Activated CD4-positive, alpha-beta T cell treated with anti-CD3 and anti-CD28 coated beads, Interleukin-10, Interleukin-2, amounts not matched to agents 100 ng/mL and 50 ng/mL, durations not matched to agents 16 hours and 8 hours (primary cell): ENCODE data around the gene VSTM2A.
"Not testable (repeated sequence)": the region's sequence is repeated elsewhere in the genome, so short reads cannot be mapped to it uniquely, and the experiment has no call there.

Source experiments
- DNase-seq: peaks from one replicate; pipeline ENCODE4 v3.0.0-alpha.2; 2020

Gene VSTM2A, protein sequence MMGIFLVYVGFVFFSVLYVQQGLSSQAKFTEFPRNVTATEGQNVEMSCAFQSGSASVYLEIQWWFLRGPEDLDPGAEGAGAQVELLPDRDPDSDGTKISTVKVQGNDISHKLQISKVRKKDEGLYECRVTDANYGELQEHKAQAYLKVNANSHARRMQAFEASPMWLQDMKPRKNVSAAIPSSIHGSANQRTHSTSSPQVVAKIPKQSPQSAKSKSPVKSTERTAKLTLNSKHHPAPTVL

DNA sequence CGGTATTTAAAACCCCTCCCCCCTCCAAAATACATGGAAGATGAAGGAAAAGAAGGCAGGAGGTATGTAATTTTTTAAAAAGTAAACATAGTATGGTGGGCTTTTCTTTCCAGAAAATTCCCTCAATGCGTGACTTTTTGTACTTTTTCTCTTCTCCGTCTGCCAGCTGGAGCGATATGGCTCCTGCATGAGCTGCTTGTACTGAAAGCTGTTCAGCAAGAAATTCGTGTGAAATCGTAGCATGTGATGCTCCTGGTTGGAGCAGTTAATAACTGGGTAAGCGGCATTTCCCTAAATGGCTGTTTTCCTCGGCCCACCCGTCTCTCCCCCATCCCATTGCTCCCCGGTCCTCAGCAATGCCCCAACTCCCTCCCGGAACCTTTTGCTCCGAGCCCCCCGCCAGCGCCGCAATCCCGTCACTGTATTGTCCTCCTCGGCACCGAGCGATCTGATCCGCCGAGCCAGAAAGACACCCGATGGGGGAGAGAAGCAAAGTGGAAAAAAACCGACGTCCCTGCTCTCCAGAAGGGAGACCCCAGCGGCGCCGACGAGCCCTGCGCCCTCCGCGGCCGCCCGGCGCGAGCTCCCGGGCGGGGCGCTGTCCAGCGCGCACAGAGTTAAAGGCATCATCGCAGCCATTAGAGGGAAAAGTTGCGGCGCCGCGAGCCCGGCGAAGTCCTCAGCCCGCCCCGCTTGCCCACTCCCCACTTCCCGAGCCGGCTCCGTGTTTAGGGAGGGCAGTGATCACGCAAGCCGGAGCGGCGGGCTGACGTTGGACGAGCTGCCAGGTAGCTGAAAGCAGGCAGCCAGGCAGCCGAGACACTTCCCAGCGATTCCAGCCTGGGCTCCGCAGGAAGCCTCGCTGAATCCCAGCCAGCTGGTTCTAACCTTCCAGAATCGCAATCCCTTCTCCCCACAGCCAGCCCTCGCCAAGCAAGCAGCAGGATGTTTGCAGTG, at the start of gene VSTM2A:
TSS of gene VSTM2A (plus strand) at position 707 of the 957 bp plus-strand sequence. CDS start 356 bp downstream, outside the sequence.
- DNase-seq, result no peak

DNA sequence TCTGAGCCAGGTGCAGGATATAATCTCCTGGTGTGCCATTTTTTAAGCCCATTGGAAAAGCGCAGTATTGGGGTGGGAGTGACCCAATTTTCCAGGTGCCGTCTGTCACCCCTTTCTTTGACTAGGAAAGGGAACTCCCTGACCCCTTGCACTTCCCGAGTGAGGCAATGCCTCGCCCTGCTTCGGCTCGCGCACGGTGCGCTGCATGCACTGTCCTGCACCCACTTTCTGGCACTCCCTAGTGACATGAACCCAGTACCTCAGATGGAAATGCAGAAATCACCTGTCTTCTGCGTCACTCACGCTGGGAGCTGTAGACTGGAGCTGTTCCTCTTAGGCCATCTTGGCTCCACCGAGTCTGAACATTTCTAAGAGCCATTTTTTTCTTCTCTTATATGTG, 37.6 kb upstream of the VSTM2A start:
- DNase-seq, result not testable (repeated sequence)

DNA sequence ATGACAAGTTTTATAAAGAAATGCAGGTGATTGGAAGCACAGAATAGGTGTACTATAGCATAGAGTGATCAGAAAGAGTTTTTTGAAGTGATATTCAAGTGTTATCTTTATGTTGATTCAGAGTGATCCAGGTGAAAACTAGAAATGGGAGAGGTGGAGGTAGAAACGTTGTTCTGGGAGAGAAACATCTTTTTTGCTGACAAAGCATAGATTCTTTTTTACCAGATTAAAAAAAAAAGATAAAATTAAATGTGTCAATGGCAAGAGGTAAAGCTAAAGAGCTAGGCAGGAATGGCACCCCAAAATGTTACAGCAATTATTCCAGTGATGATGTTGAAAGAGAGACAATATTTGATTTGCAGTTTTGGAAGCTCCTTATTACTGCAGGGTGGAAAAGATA, 12.6 kb upstream of the VSTM2A start:
- no peak for DNase-seq

DNA sequence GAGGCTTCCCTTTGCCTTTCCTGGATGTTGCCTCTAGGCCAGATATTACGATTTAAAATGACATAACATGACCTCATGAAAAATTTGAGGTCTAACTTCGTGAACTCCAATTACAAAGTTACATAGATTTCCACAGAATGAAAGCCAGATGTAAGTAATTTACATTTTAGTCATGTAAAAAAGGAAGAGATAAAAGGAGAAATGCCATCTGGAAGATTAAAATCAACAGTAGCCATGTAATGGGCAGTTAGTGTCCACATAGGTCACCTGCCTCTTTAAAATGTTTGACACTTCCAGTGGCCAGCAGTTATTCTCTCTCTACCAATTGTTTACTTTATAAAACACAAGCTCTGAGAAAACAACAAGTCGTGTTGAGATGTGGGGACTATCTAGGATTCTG, 4.1 kb upstream of the VSTM2A start:
- no peak for DNase-seq

DNA sequence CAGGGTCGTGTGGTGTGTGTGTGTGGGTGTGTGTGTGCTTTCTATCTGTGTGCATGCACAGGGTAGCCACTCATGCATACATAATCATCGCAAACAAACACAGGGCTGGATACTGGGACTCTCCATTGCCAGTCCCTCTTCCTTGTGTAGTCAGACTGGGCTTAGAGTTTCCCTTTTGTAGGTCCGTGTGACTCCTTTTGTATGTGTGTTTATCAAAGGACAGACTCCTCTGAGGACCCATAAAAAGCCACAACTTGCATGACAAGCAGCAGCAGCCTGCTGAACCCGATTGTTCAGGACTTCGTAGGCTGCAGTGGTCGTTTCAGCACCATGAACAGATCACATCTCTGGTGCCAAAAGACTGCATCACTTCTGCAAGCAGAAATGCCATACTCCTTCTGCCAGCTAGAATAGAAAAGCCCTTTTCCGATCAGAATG, 895 bp downstream of the VSTM2A start:
- DNase-seq, result no peak

DNA sequence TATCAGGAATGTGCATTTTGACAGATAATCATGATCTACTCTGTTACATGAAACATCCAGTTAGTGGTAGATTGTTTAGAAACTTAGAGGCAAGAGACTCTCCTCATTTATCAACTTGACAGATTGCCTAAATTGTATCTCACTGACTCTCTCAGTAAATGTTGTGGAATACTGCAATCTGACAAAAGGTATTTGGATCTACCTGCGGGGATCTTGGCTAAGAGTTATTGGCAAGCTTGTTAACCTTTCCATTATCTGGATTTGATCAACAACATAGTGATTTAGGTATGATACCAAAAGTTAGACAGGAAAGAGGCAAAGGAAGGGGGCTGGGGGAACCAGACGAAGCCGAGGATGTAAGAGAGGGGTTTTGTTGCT, 2.0 kb downstream of the VSTM2A start:
- no peak for DNase-seq

DNA sequence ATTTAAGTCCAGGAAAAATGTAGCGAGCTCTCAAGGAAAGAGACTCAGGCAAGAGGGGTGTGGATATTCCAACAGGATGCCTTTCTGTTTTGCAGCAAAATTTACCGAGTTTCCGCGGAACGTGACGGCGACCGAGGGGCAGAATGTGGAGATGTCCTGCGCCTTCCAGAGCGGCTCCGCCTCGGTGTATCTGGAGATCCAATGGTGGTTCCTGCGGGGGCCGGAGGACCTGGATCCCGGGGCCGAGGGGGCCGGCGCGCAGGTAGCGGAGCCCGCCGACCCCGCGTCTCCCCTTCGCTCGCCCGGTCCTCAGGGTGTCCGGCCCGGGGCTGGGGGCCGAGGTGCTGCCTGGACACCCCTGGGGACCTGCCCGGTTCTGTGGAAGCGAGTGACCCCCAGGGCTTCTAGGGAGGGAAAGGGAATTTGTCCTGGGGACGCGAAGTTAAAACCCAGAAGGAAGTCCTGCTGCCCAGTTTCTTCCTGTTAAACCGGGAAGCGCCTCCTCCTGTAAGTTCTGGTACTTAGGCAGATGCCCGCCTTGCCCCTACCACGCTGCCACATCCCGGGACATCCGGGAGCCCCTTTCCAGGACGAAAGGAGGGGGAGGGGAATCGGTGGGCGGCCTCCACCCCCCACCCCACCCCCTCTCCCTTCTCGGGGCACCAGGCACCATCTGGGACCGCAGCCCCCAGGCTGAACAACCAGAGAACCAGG, 2.5 kb downstream of the VSTM2A start:
- DNase-seq, result no peak

DNA sequence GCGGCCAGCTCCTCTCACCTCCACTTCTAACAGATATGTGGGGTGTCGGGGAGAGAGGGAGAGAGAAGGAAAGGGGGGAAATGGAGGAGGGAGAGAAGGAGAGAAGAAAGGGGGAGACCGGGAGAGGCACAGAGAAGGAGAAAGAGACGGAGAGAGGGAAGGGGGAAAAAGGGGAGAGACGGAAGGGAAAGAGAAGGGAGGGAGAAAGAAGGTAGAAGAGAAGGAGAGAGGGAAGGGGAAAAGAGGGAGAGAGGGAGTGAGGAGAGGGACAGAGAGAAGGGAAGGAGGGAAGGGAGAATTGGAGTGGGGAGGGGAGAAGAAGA, 3.0 kb downstream of the VSTM2A start:
- no peak for DNase-seq

DNA sequence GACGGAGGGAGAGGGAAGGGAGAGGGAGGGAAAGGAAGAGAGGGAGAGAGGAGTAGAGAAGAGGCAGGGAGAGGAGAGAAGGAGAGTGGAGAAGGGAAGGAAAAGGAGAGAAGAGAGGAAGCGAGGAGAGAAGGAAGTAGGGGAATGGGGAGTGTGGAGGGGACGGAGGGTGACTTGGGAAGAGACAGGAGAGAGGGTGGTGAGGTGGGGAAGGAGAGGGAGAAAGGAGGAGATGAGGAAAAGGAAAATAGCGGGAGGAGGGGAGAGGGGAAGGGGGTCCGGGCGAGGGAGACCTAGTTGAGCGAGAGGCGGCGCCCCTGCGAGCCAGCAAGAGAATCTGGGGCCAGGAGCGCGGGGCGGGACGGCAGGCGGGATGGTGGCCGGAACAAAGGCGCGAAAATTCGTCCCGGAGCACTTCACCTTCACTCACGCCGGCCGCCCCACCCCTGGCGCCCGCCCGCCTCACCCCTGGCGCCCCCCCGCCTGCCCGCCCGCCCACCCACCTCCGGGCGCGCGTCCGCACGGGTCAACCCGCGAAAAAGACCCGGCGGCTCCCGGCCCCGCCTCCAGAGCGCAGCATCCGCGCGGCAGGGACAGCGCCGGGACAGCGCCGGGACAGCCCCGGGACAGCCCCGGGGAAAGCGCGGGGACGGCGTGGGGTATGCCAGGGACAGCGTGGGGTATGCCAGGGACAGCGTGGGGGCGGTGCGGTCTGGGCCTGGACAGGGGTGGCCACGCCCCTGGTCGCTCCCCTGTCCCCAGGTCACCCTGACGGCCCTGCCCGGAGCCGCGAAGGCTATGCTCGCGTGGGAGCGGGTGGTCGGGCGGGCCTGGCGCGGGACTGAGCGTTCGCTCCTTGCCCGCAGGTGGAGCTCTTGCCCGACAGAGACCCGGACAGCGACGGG, 4.2 kb downstream of the VSTM2A start:
- DNase-seq, result peak; percentile 12

DNA sequence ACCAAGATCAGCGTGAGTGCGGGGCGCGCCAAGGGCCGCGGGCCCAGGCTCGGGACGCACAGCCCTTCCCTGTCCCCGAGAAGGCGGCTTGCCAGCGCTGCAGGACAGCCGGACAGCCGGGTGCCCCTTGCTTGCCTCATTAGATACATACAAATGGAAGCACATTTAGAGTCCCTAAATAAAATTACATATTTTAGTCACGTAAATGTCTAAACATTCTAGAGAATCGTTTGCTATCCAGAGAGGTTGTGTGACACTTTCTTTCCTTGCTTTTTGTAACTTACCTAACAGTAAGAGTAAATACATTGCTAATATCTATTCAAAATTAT, 4.8 kb downstream of the VSTM2A start:
- no peak for DNase-seq

DNA sequence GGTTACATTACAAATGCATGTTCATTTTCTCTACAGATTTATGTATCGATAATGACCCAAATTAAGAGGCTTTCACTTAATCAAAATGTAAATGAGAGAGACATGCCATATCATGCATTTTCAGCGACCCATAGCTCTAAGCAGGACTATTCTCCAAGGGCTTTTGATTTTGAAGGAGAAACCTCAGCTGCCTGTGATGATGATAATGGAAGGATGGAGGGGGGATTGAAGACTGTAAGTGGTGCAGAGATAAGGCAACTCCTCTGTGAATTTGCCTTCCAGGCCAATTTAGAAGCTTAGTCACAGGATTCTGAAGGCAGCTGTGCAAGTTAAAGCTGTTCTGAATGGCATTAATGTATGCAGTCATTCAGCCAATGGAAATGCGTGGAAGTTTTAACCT, 8.3 kb downstream of the VSTM2A start:
- no peak for DNase-seq

DNA sequence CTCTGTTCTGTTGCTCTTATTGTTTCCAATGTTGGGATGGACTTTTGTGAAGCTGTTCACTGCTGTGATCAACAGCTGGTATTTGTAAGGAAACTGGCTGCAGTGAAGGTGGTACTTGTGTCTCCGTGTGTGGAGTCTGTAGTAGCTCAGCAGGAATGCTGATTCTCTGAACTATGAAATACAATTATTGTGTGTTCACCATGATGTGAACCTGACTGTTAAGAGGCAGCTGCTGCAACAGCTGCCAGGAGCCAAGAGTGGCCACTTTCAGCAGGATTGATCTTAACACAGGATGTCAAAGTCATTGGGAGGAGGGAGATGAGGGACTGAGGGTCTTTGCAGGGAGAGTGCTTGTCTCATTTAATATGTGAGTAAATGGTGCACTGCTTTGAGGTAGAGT, 13.9 kb downstream of the VSTM2A start:
- DNase-seq, result no peak

DNA sequence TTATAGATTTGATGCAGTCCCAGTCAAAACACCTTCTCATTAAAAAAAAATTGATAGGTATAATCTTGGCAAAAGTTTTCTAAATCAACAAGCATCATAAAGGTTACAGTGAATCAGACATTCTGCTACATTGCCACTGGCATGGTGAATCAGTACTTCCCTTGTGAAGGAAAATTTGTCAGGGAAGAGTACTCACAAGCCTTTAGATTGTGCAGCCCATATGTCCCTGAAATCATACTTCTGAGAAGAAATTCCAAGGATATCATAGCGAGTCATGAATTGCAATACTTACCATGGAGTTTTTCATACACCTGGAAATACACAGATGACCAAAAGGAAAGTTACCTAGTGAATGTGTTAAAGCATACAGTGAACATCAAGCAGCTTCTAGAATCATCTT, 17.2 kb downstream of the VSTM2A start:
- no peak for DNase-seq

DNA sequence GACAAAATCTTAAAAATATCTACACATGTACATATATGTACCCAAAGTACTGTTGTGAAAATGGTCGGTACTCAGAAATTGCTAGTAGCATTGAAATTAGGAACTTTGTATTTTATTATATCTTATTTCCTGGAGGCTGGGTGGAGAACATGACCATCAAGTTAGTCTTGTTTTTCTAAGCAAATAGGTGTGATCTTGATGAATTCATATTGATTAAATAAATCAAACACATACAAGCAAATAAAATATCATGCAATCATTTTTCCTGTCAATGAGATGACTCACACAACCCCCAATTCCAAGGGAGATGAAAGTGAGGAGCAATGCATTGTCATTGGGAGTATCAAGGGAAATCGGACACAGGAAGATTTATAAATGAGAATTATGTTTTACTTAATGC, 18.0 kb downstream of the VSTM2A start:
- no peak for DNase-seq

DNA sequence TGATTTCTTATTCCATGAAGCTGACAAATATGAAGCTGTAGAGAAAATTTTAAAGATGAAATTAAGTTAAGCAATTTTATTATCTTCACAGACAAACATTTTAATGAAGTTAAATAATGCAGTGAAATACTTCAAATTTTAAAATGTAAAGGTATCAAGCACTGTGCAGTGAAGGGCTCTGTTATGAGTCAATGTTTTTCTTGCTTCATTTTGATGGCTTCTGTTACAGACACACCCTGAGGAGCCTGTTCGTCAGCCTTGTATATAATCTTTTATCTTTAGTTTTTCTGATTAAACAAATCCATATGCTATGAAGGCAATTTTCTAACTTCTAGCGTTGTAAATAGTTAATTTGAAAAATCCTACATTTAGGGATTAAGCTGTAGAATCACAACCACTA, 18.5 kb downstream of the VSTM2A start:
- DNase-seq, result no peak

DNA sequence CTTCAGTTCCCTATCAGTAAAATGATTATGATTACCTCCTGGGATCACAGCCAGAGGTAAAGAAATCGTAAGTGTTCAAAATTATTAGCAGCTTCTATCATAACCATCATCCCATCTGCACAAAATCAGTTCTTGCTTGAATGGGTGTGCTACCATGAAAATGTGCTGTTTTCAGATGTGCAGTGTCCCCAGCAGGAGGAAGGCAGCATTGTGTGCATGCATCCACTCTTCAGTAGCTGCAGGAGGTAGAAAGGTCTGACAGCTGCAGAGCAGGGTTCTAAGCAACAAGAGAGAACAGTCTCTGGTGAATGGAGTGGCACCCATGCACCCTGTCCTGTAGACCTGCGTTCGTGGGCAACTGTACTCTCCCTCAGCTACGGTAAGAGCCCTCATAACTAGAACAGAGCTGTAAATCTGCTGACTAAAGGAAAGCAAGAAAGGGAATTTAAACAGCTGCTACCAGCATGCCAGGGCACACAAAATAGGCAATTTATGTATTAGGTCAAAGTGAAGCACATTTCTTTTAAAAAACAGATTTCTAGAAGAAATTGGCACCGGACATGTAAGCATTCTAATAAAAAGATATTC, 21.2 kb downstream of the VSTM2A start:
- DNase-seq, result no peak

DNA sequence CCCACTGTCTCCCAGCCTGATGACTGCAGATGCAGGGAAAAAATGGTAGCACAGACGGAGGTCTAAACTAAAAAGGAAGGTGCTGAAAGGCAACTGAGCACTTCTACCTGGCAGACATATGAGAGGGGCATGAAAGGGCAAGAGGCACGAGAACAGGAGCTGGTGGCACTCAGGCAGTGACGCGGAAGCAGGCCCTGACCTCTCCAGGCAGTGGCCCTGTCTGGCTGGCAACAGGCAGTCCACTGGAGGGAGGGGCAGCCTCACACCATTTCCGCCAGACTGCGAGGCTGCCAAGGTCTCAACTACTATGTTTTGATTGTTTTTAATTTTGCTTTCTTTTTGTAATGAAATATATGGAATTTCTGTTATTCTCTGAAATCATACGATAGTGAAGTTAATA, 23.3 kb downstream of the VSTM2A start:
- DNase-seq, result no peak

DNA sequence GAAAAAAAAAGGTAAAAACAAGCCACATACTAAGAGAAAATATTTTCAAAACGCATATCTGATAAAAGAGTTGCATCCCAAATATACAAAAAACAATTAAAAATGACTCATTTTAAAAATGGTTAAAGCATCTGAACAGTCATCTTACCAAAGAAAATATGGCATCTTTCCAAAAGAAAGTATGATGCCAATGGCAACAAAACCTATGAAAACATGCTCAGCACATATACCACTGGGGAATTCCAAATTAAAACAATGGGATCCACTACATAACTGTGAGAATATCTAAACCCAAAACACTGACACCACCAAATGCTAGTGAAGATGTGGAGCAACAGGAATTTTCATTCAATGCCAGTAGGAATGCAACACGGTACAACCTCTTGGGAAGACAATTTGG, 39.3 kb downstream of the VSTM2A start:
- no peak for DNase-seq

DNA sequence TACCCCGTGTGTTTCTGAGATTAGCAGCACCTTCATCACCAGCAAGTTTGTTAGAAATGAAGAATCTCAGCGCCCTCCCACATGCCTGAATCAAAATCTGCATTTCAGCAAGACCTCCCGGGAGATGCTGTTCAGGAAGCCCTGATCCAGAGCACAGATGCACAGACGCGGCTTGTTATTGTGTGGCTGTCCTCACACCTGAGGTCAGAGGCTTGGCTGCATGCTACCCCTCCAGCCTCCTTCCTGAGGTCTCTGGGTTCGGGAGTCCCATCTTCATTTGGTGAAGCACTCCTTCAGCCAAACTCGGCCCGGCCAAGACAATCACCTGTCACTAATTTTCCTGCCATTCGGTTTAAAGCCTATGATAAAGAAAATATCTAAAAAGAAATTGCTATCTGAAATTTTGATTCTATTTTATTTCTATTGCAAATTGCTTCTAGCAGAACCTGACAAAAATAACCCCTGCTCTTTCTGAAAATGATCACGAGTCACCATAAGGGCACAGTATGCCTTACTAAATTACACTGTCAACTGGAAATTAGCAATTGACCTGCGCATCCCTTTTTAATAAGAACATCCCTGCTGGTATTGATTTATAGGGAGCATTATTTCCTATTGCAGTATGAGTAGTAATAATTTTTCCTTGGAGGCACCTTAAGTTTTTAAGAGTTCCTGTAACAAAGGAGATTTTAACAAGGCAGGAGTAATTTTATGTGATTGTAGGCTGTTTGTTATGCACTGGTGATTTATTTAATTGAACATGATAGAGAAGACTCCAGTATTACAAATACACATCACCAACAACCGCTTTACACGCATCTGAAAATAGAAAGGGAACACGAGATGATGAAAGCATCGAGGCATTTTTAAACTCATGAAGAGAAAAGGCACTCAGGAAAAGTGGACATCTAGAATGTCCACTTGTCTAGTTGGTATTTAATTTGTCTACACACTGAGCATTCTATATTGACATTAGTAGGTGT, 49.5 kb downstream of the VSTM2A start:
- DNase-seq, result no peak

DNA sequence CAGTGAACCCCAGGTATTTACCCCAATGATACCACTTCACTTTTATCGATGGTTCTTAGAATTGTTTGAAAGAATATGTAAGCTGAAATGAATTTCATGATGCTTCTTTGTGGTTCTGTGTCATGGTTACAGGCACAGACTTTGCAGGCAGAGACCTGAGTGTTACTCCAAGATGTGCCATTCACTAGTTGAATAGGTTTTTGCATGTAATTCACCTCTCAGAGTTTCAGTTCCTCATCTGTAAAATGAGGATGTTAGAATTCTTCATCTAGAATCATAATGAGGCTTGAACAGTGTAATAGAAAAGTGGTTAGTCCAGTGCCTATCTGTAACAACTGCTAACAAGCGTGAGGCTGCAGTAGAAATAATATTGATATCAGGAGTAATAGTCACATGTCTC, 54.6 kb downstream of the VSTM2A start:
- DNase-seq, result no peak

DNA sequence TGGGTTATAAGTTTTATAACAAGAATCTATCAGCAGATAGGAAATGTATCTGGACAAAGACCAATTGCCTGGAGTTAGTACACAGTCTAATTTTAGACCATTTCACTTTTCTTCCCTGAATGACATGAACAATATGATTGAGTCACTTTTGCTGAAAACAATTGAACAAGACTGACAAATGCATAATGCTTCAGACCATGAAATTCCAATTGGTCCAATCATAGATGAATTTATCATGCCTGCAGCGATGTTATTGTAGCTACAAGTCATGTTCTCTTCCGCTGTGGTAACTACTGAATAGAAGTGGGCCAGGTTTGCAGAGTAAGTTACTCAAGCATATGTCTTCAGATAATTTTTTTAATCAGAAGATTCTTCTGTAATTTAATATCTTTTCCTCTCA, 73.4 kb downstream of the VSTM2A start:
- no peak for DNase-seq
